K562 (cell line): ENCODE measurements around the gene TFE3. TPM values are rescaled to one million over a fixed set of nuclear protein-coding genes. Genes with fewer than 3 reads are reported as not detected.

ENCODE experiments used
- BACH1 ChIP-seq: fragments of 200-800 bp; sonication (Bioruptor generic); IDR thresholded peaks from 2 replicates; pipeline ENCODE4 v1.6.1; 2016; ENCODE audit warnings: missing genetic modification characterization, missing compliant biosample characterization
- CBX1 ChIP-seq: sonication (generic); IDR thresholded peaks from 2 replicates; pipeline ENCODE4 v1.6.1; 2016; ENCODE audit warnings: antibody characterized with exemption, low read depth, mild to moderate bottlenecking
- ILK ChIP-seq: fragments of 450-650 bp; IDR thresholded peaks from 2 replicates; pipeline ENCODE4 v1.6.1; 2016; ENCODE audit warnings: missing genetic modification characterization, low read depth, mild to moderate bottlenecking, missing compliant biosample characterization, moderate library complexity, borderline replicate concordance
- KHSRP ChIP-seq: fragments of 450-650 bp; IDR thresholded peaks from 2 replicates; pipeline ENCODE4 v1.6.1; 2017
- MCM2 ChIP-seq: fragments of 450-650 bp; IDR thresholded peaks from 2 replicates; pipeline ENCODE4 v1.6.1; 2017; ENCODE audit warnings: low read depth, mild to moderate bottlenecking
- PCBP2 ChIP-seq: fragments of 200-400 bp; formaldehyde crosslinking; IDR thresholded peaks from 2 replicates; pipeline ENCODE4 v1.6.1; 2018; ENCODE audit warnings: low read length, low read depth, mild to moderate bottlenecking, moderate library complexity; ENCODE audit not compliant: poor library complexity, severe bottlenecking
- PHF20 ChIP-seq: fragments of 450-650 bp; IDR thresholded peaks from 2 replicates; pipeline ENCODE4 v1.6.1; 2018; ENCODE audit not compliant: partially characterized antibody
- SMARCA5 ChIP-seq: fragments of 450-650 bp; IDR thresholded peaks from 2 replicates; pipeline ENCODE4 v1.6.1; 2016
- SNRNP70 ChIP-seq: fragments of 200-400 bp; formaldehyde crosslinking; optimal IDR thresholded peaks from 2 replicates; pipeline ENCODE3; 2017; ENCODE audit warnings: low read depth, low read length
- SP1 ChIP-seq: sonication (generic); formaldehyde crosslinking; IDR thresholded peaks from 2 replicates; pipeline ENCODE4 v1.8.1; 2022; ENCODE audit warnings: mild to moderate bottlenecking, missing genetic modification reagents
- ZNF431 ChIP-seq: sonication (generic); formaldehyde crosslinking; IDR thresholded peaks from 2 replicates; pipeline ENCODE4 v1.8.0; 2022; ENCODE audit warnings: mild to moderate bottlenecking, missing genetic modification reagents
- ZNF551 ChIP-seq: fragments of 250-450 bp; sonication (Bioruptor Pico); IDR thresholded peaks from 2 replicates; pipeline ENCODE4 v1.5.0; 2021; ENCODE audit warnings: mild to moderate bottlenecking, moderate library complexity
- ZNF57 ChIP-seq: fragments of 450-650 bp; formaldehyde crosslinking; IDR thresholded peaks from 2 replicates; pipeline ENCODE4 v1.4.0; 2020; ENCODE audit warnings: mild to moderate bottlenecking, moderate library complexity
- polyA plus RNA-seq, 8 experiments: library from polyadenylated mRNA; depleted of rRNA in 4 of 8; stranded (reverse) in 5 of 8; unstranded in 3 of 8; fragments of >200 nt; fragmentation: Nextera tagmentation in 2 of 8; fragmentation: Illumina TruSeq in 1 of 8; extraction: Ambion mirVana in 2 of 8; extraction: Trizol in 1 of 8; gene quantifications; 2 replicates each; pipeline versions ENCODE4 v1.2.1 to v1.2.3, GENCODE V29; 2011 to 2014; ENCODE audit warnings: inconsistent platforms in 1 of 8, missing spikeins in 1 of 8
- total RNA-seq, 7 experiments: library from RNA; depleted of rRNA in 6 of 7; stranded (reverse); fragments of >200 nt in 6 of 7; fragmentation: Illumina TruSeq in 2 of 7; extraction: Trizol in 2 of 7; gene quantifications; 2 replicates each; pipeline versions ENCODE4 v1.2.1 to v1.2.3, GENCODE V29; 2011 to 2021; ENCODE audit warnings: low replicate concordance in 1 of 7
- TF ChIP-seq, protein P1 (sequence below), 2 experiments: fragments of 150-350 bp in 1 of 2; IDR thresholded peaks; 2 replicates each; pipeline ENCODE4 v1.6.1; 2012 to 2016; ENCODE audit warnings: low read depth in 2 of 2, low read length in 2 of 2, mild to moderate bottlenecking in 1 of 2, moderate library complexity in 1 of 2
- TF ChIP-seq, protein P2 (sequence below): fragments of 200-800 bp; sonication (Bioruptor generic); IDR thresholded peaks from 2 replicates; pipeline ENCODE4 v1.6.1; 2016; ENCODE audit warnings: missing genetic modification characterization, missing compliant biosample characterization
- TF ChIP-seq, protein P3 (sequence below), 3 experiments: fragments of 200-800 bp in 1 of 3; sonication (Bioruptor generic) in 1 of 3; sonication (generic) in 1 of 3; formaldehyde crosslinking in 1 of 3; IDR thresholded peaks; 2 replicates each; pipeline versions ENCODE4 v1.6.1 to v1.8.0; 2016 to 2022; ENCODE audit warnings: mild to moderate bottlenecking in 2 of 3, missing compliant biosample characterization in 2 of 3, missing genetic modification characterization in 2 of 3, missing genetic modification reagents in 1 of 3
- TF ChIP-seq, protein P4 (sequence below): fragments of 450-650 bp; IDR thresholded peaks from 2 replicates; pipeline ENCODE4 v1.6.1; 2016

TFE3 gene
- total and polyA plus RNA-seq, 9 of the 15 experiments (the other 6 are each of a cell fraction or from before 2014, with no cell fraction given) = 1.9 to 20.3 (median 11.9) TPM

DNA sequence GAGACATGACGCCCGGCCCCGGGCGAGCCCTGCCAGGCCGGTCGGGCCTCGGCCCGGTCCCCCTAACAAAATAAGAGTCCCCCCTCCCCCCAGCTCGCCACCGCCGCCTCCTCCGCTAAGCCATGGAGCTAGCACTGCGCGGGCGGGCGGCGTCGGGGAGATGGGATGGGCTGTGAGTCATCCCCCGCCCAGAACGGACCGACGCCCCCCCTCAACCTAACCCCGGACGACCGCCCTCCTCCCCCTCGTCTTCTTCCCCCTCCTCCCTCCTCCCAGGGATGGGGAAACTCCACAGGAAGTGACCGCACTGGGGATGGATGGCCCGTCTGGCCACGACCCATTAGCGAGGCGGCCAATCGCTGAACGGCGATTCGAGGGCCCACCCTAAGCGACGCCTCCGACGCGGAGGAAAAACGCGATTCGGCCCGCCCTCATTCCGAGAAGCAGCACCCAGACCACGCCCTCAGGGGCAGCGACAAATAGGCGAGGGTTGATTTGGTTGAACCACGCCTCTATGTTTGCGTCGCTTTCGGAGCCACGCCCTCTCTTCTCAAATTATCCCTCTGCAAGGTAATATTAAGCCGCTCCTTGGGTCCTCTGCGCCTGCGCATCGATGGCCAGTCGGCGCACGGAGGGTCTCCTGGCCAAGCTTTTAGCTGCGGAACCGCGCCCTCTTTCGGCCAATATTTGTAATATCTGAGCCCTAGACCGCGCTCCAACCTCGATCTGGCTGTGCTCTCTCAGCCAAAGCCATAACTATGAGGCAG is at the start of gene TFE3 (continued):
- TF ChIP-seq, protein P1, sequence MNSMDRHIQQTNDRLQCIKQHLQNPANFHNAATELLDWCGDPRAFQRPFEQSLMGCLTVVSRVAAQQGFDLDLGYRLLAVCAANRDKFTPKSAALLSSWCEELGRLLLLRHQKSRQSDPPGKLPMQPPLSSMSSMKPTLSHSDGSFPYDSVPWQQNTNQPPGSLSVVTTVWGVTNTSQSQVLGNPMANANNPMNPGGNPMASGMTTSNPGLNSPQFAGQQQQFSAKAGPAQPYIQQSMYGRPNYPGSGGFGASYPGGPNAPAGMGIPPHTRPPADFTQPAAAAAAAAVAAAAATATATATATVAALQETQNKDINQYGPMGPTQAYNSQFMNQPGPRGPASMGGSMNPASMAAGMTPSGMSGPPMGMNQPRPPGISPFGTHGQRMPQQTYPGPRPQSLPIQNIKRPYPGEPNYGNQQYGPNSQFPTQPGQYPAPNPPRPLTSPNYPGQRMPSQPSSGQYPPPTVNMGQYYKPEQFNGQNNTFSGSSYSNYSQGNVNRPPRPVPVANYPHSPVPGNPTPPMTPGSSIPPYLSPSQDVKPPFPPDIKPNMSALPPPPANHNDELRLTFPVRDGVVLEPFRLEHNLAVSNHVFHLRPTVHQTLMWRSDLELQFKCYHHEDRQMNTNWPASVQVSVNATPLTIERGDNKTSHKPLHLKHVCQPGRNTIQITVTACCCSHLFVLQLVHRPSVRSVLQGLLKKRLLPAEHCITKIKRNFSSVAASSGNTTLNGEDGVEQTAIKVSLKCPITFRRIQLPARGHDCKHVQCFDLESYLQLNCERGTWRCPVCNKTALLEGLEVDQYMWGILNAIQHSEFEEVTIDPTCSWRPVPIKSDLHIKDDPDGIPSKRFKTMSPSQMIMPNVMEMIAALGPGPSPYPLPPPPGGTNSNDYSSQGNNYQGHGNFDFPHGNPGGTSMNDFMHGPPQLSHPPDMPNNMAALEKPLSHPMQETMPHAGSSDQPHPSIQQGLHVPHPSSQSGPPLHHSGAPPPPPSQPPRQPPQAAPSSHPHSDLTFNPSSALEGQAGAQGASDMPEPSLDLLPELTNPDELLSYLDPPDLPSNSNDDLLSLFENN (IDR thresholded peaks at IDR 0.05; ENCODE audit: low read depth in 2 of 2, low read length in 2 of 2) = 0 out of 4 replicates have a peak, but pooled peaks of 1 of the 2 experiments have one; percentile 15
- TF ChIP-seq, protein P2, sequence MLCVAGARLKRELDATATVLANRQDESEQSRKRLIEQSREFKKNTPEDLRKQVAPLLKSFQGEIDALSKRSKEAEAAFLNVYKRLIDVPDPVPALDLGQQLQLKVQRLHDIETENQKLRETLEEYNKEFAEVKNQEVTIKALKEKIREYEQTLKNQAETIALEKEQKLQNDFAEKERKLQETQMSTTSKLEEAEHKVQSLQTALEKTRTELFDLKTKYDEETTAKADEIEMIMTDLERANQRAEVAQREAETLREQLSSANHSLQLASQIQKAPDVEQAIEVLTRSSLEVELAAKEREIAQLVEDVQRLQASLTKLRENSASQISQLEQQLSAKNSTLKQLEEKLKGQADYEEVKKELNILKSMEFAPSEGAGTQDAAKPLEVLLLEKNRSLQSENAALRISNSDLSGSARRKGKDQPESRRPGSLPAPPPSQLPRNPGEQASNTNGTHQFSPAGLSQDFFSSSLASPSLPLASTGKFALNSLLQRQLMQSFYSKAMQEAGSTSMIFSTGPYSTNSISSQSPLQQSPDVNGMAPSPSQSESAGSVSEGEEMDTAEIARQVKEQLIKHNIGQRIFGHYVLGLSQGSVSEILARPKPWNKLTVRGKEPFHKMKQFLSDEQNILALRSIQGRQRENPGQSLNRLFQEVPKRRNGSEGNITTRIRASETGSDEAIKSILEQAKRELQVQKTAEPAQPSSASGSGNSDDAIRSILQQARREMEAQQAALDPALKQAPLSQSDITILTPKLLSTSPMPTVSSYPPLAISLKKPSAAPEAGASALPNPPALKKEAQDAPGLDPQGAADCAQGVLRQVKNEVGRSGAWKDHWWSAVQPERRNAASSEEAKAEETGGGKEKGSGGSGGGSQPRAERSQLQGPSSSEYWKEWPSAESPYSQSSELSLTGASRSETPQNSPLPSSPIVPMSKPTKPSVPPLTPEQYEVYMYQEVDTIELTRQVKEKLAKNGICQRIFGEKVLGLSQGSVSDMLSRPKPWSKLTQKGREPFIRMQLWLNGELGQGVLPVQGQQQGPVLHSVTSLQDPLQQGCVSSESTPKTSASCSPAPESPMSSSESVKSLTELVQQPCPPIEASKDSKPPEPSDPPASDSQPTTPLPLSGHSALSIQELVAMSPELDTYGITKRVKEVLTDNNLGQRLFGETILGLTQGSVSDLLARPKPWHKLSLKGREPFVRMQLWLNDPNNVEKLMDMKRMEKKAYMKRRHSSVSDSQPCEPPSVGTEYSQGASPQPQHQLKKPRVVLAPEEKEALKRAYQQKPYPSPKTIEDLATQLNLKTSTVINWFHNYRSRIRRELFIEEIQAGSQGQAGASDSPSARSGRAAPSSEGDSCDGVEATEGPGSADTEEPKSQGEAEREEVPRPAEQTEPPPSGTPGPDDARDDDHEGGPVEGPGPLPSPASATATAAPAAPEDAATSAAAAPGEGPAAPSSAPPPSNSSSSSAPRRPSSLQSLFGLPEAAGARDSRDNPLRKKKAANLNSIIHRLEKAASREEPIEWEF = no peak
- TF ChIP-seq SMARCA5 (no peak), SP1 (CRISPR knock-in tag) (peak; percentile 78), ZNF57 (CRISPR knock-in tag) (no peak), ZNF431 (CRISPR knock-in tag) (no peak), KHSRP (no peak), MCM2 (no peak), BACH1 (tag) (no peak), PHF20 (no peak), SNRNP70 (no peak), ILK (tag) (no peak), PCBP2 (no peak), CBX1 (no peak), ZNF551 (CRISPR knock-in tag) (no peak)
- TF ChIP-seq, protein P3, sequence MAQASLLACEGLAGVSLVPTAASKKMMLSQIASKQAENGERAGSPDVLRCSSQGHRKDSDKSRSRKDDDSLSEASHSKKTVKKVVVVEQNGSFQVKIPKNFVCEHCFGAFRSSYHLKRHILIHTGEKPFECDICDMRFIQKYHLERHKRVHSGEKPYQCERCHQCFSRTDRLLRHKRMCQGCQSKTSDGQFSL (CRISPR knock-in tag; IDR thresholded peaks at IDR 0.05) = peak; percentile 86; the same call in 1 of the 2 replicates
- TF ChIP-seq, protein P3 (tag; IDR thresholded peaks at IDR 0.05) = peak in 1 of 2 experiments; percentile 89; a peak in 2 of 4 replicates
- TF ChIP-seq, protein P4, sequence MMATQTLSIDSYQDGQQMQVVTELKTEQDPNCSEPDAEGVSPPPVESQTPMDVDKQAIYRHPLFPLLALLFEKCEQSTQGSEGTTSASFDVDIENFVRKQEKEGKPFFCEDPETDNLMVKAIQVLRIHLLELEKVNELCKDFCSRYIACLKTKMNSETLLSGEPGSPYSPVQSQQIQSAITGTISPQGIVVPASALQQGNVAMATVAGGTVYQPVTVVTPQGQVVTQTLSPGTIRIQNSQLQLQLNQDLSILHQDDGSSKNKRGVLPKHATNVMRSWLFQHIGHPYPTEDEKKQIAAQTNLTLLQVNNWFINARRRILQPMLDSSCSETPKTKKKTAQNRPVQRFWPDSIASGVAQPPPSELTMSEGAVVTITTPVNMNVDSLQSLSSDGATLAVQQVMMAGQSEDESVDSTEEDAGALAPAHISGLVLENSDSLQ = peak; percentile 89
